Gastroesophageal sphincter (tissue), 4 donors: ENCODE measurements around the gene GAPDH. TPM values are rescaled to one million over a fixed set of nuclear protein-coding genes. Genes with fewer than 3 reads are reported as not detected.
"Not testable (repeated sequence)": the region's sequence is repeated elsewhere in the genome, so short reads cannot be mapped to it uniquely, and the experiment has no call there.

Experiments
- ATAC-seq: fragments of 150-250 bp; one replicate; pipeline ENCODE4 v1.9.1; 2016; ENCODE audit warnings: mild to moderate bottlenecking, moderate library complexity
- H3K27ac ChIP-seq, 4 donors: fragments of 200-600 bp; sonication (generic) in 3 of 4; 1 replicate in 3 of 4; 2 replicates in 1 of 4; pipeline ENCODE4 v1.5.1; 2016 to 2019
- H3K27me3 ChIP-seq: fragments of 200-600 bp; sonication (generic); one replicate; pipeline ENCODE4 v1.5.1; 2019
- H3K36me3 ChIP-seq, 2 donors: fragments of 200-600 bp; sonication (generic); one replicate each; pipeline ENCODE4 v1.5.1; 2019; ENCODE audit warnings: control low read depth in 1 of 2
- H3K4me1 ChIP-seq, 3 donors: fragments of 200-600 bp; sonication (generic); 1 replicate in 2 of 3; 2 replicates in 1 of 3; pipeline ENCODE4 v1.5.1; 2016 to 2019; ENCODE audit warnings: control low read depth in 2 of 3
- H3K4me3 ChIP-seq, 2 donors: fragments of 200-600 bp; sonication (generic); one replicate each; pipeline ENCODE4 v1.5.1; 2019; ENCODE audit warnings: mild to moderate bottlenecking in 1 of 2, moderate library complexity in 1 of 2
- H3K9me3 ChIP-seq, 3 donors: fragments of 200-600 bp; sonication (generic); one replicate each; pipeline ENCODE4 v1.5.1; 2017 to 2019; ENCODE audit warnings: control low read depth in 2 of 3
- CTCF ChIP-seq, 4 experiments: fragments of 200-600 bp in 2 of 4; fragments of 450-650 bp in 2 of 4; sonication (generic) in 1 of 4; IDR thresholded peaks; one replicate each; pipeline ENCODE4 v1.5.1; 2017 to 2019; ENCODE audit warnings: antibody characterized with exemption in 4 of 4, mild to moderate bottlenecking in 2 of 4, moderate library complexity in 2 of 4
- EP300 ChIP-seq: sonication (generic); formaldehyde crosslinking; IDR thresholded peaks from one replicate; pipeline ENCODE4 v1.6.1; 2017; ENCODE audit warnings: antibody characterized with exemption, mild to moderate bottlenecking
- POLR2A ChIP-seq, 2 donors: fragments of 450-650 bp; IDR thresholded peaks; one replicate each; pipeline ENCODE4 v1.6.1; 2017; ENCODE audit warnings: antibody characterized with exemption in 2 of 2, mild to moderate bottlenecking in 2 of 2, moderate library complexity in 1 of 2
- POLR2AphosphoS5 ChIP-seq: sonication (generic); formaldehyde crosslinking; IDR thresholded peaks from one replicate; pipeline ENCODE4 v1.6.1; 2017; ENCODE audit warnings: antibody characterized with exemption
- WGBS, 2 donors: methylation state at CpG; one replicate each; pipeline ENCODE4 v1.1.5; 2018; ENCODE audit warnings: low coverage in 1 of 2; 5-methylcytosine and 5-hydroxymethylcytosine counted together
- total RNA-seq, 4 donors: library from RNA; depleted of rRNA; stranded (reverse); fragments of >200 nt; gene quantifications; one replicate each; pipeline ENCODE4 v1.1.0, GENCODE V29; 2016

Gene GAPDH
- total RNA-seq, 4 donors from 2014 or later: 1,868 to 3,239 (median 2,463) TPM

- WGBS, 2 donors: 25 to 37% methylated on average over 2 to 5 of the region's 10 CpGs
- H3K27me3 ChIP-seq: no peaks in the 10 kb centered on the region
- TF ChIP-seq EP300: no peak
- no peak for TF ChIP-seq CTCF (IDR thresholded peaks at IDR 0.05)
- no peak for TF ChIP-seq POLR2A (IDR thresholded peaks at IDR 0.05)
- no peak for TF ChIP-seq POLR2AphosphoS5
- H3K36me3 ChIP-seq: peaks cover 0 to 46% of the 10 kb centered on the region in 2 donors
- peaks cover 0 to 85% (median 44%) of the 10 kb centered on the region in 3 donors for H3K4me1 ChIP-seq
- H3K9me3 ChIP-seq: no peaks in the 10 kb centered on the region
- peak overlapping the region; percentile 87 to 100 for H3K4me3 ChIP-seq
- peak overlapping the region; percentile 90 to 99 (median 96) for H3K27ac ChIP-seq
- ATAC-seq: no peak
These were observed 1.9 kb downstream of the GAPDH start for GRCh38 chr12:6535960-6536847.

- no peak for ATAC-seq
- peaks cover 0 to 88% (median 46%) of the 10 kb centered on the region in 3 donors for H3K4me1 ChIP-seq
- H3K27ac ChIP-seq: peak overlapping the region; percentile 8 to 99 (median 96)
- TF ChIP-seq POLR2AphosphoS5 (peak; percentile 5), CTCF (IDR thresholded peaks at IDR 0.05) (no peak), EP300 (no peak), POLR2A (IDR thresholded peaks at IDR 0.05) (no peak)
- H3K4me3 ChIP-seq: no peak overlapping the region
- 0% methylated on average over 1 of the region's 19 CpGs; no CpG with 5 or more reads in 1 of the 2 donors for WGBS, 2 donors
- H3K9me3 ChIP-seq: no peaks in the 10 kb centered on the region
- peaks cover 0 to 49% of the 10 kb centered on the region in 2 donors for H3K36me3 ChIP-seq
- H3K27me3 ChIP-seq: no peaks in the 10 kb centered on the region
These were observed 2.7 kb downstream of the GAPDH start for GRCh38 chr12:6536894-6537579.

GRCh38 chr12:6537580-6538419 lies 3.5 kb downstream of the GAPDH start:
- TF ChIP-seq CTCF (IDR thresholded peaks at IDR 0.05) (peak in 3 of 4 experiments; percentile 84 to 93 (median 92)), POLR2AphosphoS5 (peak; percentile 39)
- Histone ChIP-seq H3K27ac (peak overlapping the region; percentile 10 to 99 (median 96)), H3K36me3 (peaks cover 0 to 57% of the 10 kb centered on the region in 2 donors), H3K4me1 (peaks cover 0 to 84% (median 39%) of the 10 kb centered on the region in 3 donors)
- H3K4me3 ChIP-seq, ATAC-seq, H3K27me3 ChIP-seq, H3K9me3 ChIP-seq: not testable (repeated sequence)
- 0 to 20% methylated on average over 1 to 3 of the region's 17 CpGs for WGBS, 2 donors

GRCh38 chr12:6538420-6539313 lies 4.3 kb downstream of the GAPDH start:
- TF ChIP-seq POLR2AphosphoS5 (peak; percentile 10), CTCF (IDR thresholded peaks at IDR 0.05) (no peak)
- Histone ChIP-seq H3K4me1 (peaks cover 0 to 75% (median 32%) of the 10 kb centered on the region in 3 donors), H3K27me3 (no peaks in the 10 kb centered on the region), H3K27ac (peak overlapping the region; percentile 10 to 99 (median 96)), H3K36me3 (peaks cover 0 to 65% of the 10 kb centered on the region in 2 donors), H3K4me3 (no peak overlapping the region), H3K9me3 (no peaks in the 10 kb centered on the region)
- 61 to 74% methylated on average over 7 to 9 of the region's 24 CpGs for WGBS, 2 donors
- no peak for ATAC-seq
